Common myeloid progenitor, CD34-positive (primary cell): ENCODE measurements around the gene MYRFL.

ENCODE experiments used
- CTCF ChIA-PET: fragments of 350-600 bp; sonication (Branson Sonifier 250); formaldehyde crosslinking; loops from one replicate; lab custom pipeline; 2021; ENCODE audit warnings: antibody characterized with exemption; lab: Charles Lee
- POLR2A ChIA-PET: fragments of 350-600 bp; sonication (Branson Sonifier 250); formaldehyde crosslinking; loops from one replicate; lab custom pipeline; 2021; ENCODE audit warnings: antibody characterized with exemption; lab: Charles Lee
- DNase-seq, 3 donors: peaks; one replicate each; pipeline versions ENCODE4 v3.0.0 to v3.0.0-alpha.2; 2013
- H3K27ac ChIP-seq, 2 experiments: 1 replicate in 1 of 2; 2 replicates in 1 of 2; pipeline ENCODE4 v1.7.0; 2013; ENCODE audit warnings: inconsistent platforms in 2 of 2, low read length in 2 of 2, mild to moderate bottlenecking in 2 of 2, low read depth in 1 of 2, moderate library complexity in 1 of 2; ENCODE audit not compliant: severe bottlenecking in 2 of 2, insufficient read depth in 1 of 2, poor library complexity in 1 of 2
- H3K27me3 ChIP-seq, 5 experiments: replicated peaks in 2 of 5; 1 replicate in 3 of 5; 2 replicates in 2 of 5; pipeline versions ENCODE4 v1.6.1 to v1.7.0; 2013; ENCODE audit warnings: low read length in 4 of 5, mild to moderate bottlenecking in 2 of 5, moderate library complexity in 2 of 5, inconsistent platforms in 1 of 5; ENCODE audit not compliant: insufficient read depth in 5 of 5, control insufficient read depth in 4 of 5
- H3K36me3 ChIP-seq, 4 experiments: 1 replicate in 2 of 4; 2 replicates in 2 of 4; pipeline versions ENCODE4 v1.6.1 to v1.7.0; 2013; ENCODE audit warnings: low read length in 3 of 4, control low read depth in 1 of 4, mild to moderate bottlenecking in 1 of 4; ENCODE audit not compliant: control insufficient read depth in 4 of 4, insufficient read depth in 4 of 4
- H3K4me1 ChIP-seq, 4 experiments: 1 replicate in 3 of 4; 2 replicates in 1 of 4; pipeline versions ENCODE4 v1.6.1 to v1.7.1; 2013; ENCODE audit warnings: low read length in 3 of 4, mild to moderate bottlenecking in 3 of 4, control low read depth in 1 of 4, inconsistent platforms in 1 of 4, moderate library complexity in 1 of 4; ENCODE audit not compliant: control insufficient read depth in 4 of 4, insufficient read depth in 4 of 4; ENCODE audit errors: control extremely low read depth in 1 of 4
- H3K4me3 ChIP-seq, 7 experiments: 1 replicate in 4 of 7; 2 replicates in 3 of 7; pipeline versions ENCODE4 v1.5.1 to v1.7.0; 2013; ENCODE audit warnings: mild to moderate bottlenecking in 7 of 7, low read length in 6 of 7, moderate library complexity in 6 of 7, inconsistent platforms in 2 of 7, low read depth in 2 of 7, control low read depth in 1 of 7; ENCODE audit not compliant: insufficient read depth in 4 of 7, control insufficient read depth in 1 of 7; ENCODE audit errors: extremely low read depth in 1 of 7
- H3K9me3 ChIP-seq, 5 experiments: 1 replicate in 4 of 5; 2 replicates in 1 of 5; pipeline versions ENCODE4 v1.6.1 to v1.7.1; 2013; ENCODE audit warnings: low read length in 4 of 5, mild to moderate bottlenecking in 2 of 5, inconsistent platforms in 1 of 5, low read depth in 1 of 5, moderate library complexity in 1 of 5; ENCODE audit not compliant: control insufficient read depth in 4 of 5, insufficient read depth in 2 of 5; ENCODE audit errors: control extremely low read depth in 1 of 5
- WGBS: methylation state at CpG from one replicate; pipeline ENCODE4 v1.1.5; 2013; ENCODE audit not compliant: insufficient coverage; 5-methylcytosine and 5-hydroxymethylcytosine counted together

Gene MYRFL

GRCh38 chr12:70006619-70006973 is 181.6 kb downstream of the MYRFL start:
- no peak overlapping the region for H3K27ac ChIP-seq
- no peaks in the 10 kb centered on the region for H3K27me3 ChIP-seq
- no peak overlapping the region for H3K4me3 ChIP-seq
- DNase-seq, result no peak
- H3K36me3 ChIP-seq, result no peaks in the 10 kb centered on the region
- WGBS, result 50% methylated on average over 2 of the region's 2 CpGs
- ChIA-PET POLR2A (no interaction called here), CTCF (no interaction called here)
- H3K9me3 ChIP-seq, result peaks cover 0 to 24% (median 9%) of the 10 kb centered on the region in 5 experiments
- no peaks in the 10 kb centered on the region for H3K4me1 ChIP-seq

DNA sequence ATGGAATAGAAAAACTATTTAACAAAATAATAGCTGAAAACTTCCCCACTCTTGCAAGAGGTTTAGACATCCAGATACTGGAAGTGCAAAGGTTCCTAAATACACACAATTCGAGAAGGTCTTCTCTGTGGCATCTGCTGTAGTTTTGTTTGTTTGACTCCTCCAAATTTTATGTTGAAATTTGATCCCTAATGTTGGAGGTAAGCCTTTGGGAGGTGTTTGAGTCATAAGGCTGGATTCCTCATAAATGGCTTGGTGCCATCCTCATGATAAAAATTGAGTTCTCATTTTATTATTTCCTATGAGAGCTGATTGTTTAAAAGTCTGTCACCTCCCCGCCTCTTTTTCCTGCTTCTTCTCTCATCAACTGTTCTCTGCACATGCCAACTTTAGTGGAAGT is 182.7 kb downstream of the MYRFL start:
- ChIA-PET CTCF (no interaction called here), POLR2A (no interaction called here)
- no peaks in the 10 kb centered on the region for H3K4me1 ChIP-seq
- DNase-seq, result no peak
- peaks cover 0 to 24% (median 9%) of the 10 kb centered on the region in 5 experiments for H3K9me3 ChIP-seq
- no peak overlapping the region for H3K27ac ChIP-seq
- H3K27me3 ChIP-seq, result no peaks in the 10 kb centered on the region
- no peak overlapping the region for H3K4me3 ChIP-seq
- 92% methylated on average over 1 of the region's 2 CpGs for WGBS
- H3K36me3 ChIP-seq, result no peaks in the 10 kb centered on the region
